H1 (cell line): ENCODE data around the gene CDH8. TPM values are rescaled to one million over a fixed set of nuclear protein-coding genes. Genes with fewer than 3 reads are reported as not detected.

Experiments
- BCL11A ChIP-seq, 2 experiments: IDR thresholded peaks; one replicate each; pipeline ENCODE4 v1.6.1; 2011; ENCODE audit warnings: low read depth in 2 of 2, low read length in 2 of 2, mild to moderate bottlenecking in 2 of 2
- CHD2 ChIP-seq: IDR thresholded peaks from 2 replicates; pipeline ENCODE4 v1.6.1; 2012; ENCODE audit warnings: low read length, improper control_type of control experiment
- EGR1 ChIP-seq: IDR thresholded peaks from 2 replicates; pipeline ENCODE4 v1.6.1; 2011; ENCODE audit warnings: low read depth, low read length, borderline replicate concordance
- JUN ChIP-seq: IDR thresholded peaks from 2 replicates; pipeline ENCODE4 v1.6.1; 2011; ENCODE audit warnings: low read depth, mild to moderate bottlenecking, improper control_type of control experiment, low read length
- KDM5A ChIP-seq: fragments of 200-600 bp; IDR thresholded peaks from 2 replicates; pipeline ENCODE4 v1.7.1; 2012; ENCODE audit warnings: mild to moderate bottlenecking, low read length, inconsistent platforms, mixed read lengths
- RAD21 ChIP-seq, 2 experiments: IDR thresholded peaks in 1 of 2; conservative IDR thresholded peaks in 1 of 2; 2 replicates each; pipeline ENCODE4 v1.6.1; 2011; ENCODE audit warnings: low read depth in 2 of 2, low read length in 2 of 2, improper control_type of control experiment in 1 of 2, inconsistent platforms in 1 of 2, mild to moderate bottlenecking in 1 of 2, moderate library complexity in 1 of 2
- RBBP5 ChIP-seq: IDR thresholded peaks from 2 replicates; pipeline ENCODE4 v1.7.1; 2012; ENCODE audit warnings: low read depth, mild to moderate bottlenecking, inconsistent platforms, low read length, moderate library complexity, borderline replicate concordance
- SIRT6 ChIP-seq: IDR thresholded peaks from one replicate; pipeline ENCODE4 v1.7.1; 2012; ENCODE audit warnings: low read length, inconsistent platforms
- SP2 ChIP-seq: IDR thresholded peaks from 2 replicates; pipeline ENCODE4 v1.6.1; 2012; ENCODE audit warnings: mild to moderate bottlenecking, low read length, inconsistent platforms
- TEAD4 ChIP-seq: IDR thresholded peaks from 2 replicates; pipeline ENCODE4 v1.6.1; 2012; ENCODE audit warnings: low read depth, low read length, inconsistent platforms, mixed read lengths
- polyA plus RNA-seq, 7 experiments: library from polyadenylated mRNA; depleted of rRNA in 3 of 7; stranded (reverse) in 5 of 7; unstranded in 2 of 7; fragments of >200 nt in 5 of 7; fragments of 200-250 nt in 2 of 7; gene quantifications; 1 replicate in 5 of 7; 2 replicates in 1 of 7; 4 replicates in 1 of 7; pipeline versions ENCODE4 v1.2.1 to v1.2.3, GENCODE V29; 2011 to 2013; ENCODE audit warnings: missing spikeins in 2 of 7, mixed read lengths in 2 of 7
- total RNA-seq: library from RNA; stranded (reverse); fragmentation: NEBNext Ultra II Directional; extraction: Animal tissue kit (Norgen Biotek cat#: 25700); gene quantifications from 2 replicates; pipeline ENCODE4 v1.2.1, GENCODE V29; 2021
- TF ChIP-seq, protein P1 (sequence below): IDR thresholded peaks from 2 replicates; pipeline ENCODE4 v1.6.1; 2011; ENCODE audit warnings: low read depth, mild to moderate bottlenecking, low read length; ENCODE audit not compliant: insufficient read depth
- TF ChIP-seq, protein P2 (sequence below): fragments of 300-600 bp; sonication (generic); IDR thresholded peaks from 2 replicates; pipeline ENCODE4 v1.7.1; 2012; ENCODE audit warnings: low read length, moderate library complexity, mild to moderate bottlenecking, inconsistent platforms; ENCODE audit not compliant: insufficient replicate concordance

CDH8 gene
- total and polyA plus RNA-seq, 2 of the 8 experiments (the other 6 are each of a cell fraction or from before 2014, with no cell fraction given) = 7.7 to 8.4 TPM

DNA sequence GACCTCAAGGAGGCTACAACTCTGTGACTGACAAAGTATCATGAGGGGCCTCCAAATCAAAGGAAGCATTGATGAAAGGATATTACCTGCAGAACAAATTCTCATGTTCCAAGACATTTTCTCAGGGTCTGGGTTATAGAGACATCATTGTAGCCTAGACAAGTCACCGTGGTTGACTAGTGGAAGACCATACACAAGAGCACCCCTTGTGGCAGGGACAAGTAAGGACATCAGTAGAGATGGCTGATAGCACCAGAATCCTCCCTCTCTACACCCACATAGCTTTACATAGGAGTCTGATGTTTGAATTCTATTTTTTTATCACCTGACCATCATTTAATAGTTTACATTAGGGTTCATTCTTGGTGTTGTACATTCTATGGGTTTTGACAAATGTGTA lies 32.5 kb upstream of the CDH8 start (continued):
- TF ChIP-seq KDM5A (no peak), CHD2 (no peak), RAD21 (IDR thresholded peaks at IDR 0.05 in 1 of 2, conservative IDR thresholded peaks at IDR 0.05 in 1 of 2; ENCODE audit: low read depth in 2 of 2, low read length in 2 of 2) (peak; percentile 32 to 55; a peak in 3 of 4 replicates), JUN (no peak), RBBP5 (no peak), EGR1 (no peak), SIRT6 (no peak), TEAD4 (no peak), SP2 (peak; percentile 43; the same call in 1 of the 2 replicates), BCL11A (IDR thresholded peaks at IDR 0.05; ENCODE audit: low read depth in 2 of 2, low read length in 2 of 2) (no peak)
- TF ChIP-seq, protein P1, sequence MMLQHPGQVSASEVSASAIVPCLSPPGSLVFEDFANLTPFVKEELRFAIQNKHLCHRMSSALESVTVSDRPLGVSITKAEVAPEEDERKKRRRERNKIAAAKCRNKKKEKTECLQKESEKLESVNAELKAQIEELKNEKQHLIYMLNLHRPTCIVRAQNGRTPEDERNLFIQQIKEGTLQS = no peak
- TF ChIP-seq, protein P2, sequence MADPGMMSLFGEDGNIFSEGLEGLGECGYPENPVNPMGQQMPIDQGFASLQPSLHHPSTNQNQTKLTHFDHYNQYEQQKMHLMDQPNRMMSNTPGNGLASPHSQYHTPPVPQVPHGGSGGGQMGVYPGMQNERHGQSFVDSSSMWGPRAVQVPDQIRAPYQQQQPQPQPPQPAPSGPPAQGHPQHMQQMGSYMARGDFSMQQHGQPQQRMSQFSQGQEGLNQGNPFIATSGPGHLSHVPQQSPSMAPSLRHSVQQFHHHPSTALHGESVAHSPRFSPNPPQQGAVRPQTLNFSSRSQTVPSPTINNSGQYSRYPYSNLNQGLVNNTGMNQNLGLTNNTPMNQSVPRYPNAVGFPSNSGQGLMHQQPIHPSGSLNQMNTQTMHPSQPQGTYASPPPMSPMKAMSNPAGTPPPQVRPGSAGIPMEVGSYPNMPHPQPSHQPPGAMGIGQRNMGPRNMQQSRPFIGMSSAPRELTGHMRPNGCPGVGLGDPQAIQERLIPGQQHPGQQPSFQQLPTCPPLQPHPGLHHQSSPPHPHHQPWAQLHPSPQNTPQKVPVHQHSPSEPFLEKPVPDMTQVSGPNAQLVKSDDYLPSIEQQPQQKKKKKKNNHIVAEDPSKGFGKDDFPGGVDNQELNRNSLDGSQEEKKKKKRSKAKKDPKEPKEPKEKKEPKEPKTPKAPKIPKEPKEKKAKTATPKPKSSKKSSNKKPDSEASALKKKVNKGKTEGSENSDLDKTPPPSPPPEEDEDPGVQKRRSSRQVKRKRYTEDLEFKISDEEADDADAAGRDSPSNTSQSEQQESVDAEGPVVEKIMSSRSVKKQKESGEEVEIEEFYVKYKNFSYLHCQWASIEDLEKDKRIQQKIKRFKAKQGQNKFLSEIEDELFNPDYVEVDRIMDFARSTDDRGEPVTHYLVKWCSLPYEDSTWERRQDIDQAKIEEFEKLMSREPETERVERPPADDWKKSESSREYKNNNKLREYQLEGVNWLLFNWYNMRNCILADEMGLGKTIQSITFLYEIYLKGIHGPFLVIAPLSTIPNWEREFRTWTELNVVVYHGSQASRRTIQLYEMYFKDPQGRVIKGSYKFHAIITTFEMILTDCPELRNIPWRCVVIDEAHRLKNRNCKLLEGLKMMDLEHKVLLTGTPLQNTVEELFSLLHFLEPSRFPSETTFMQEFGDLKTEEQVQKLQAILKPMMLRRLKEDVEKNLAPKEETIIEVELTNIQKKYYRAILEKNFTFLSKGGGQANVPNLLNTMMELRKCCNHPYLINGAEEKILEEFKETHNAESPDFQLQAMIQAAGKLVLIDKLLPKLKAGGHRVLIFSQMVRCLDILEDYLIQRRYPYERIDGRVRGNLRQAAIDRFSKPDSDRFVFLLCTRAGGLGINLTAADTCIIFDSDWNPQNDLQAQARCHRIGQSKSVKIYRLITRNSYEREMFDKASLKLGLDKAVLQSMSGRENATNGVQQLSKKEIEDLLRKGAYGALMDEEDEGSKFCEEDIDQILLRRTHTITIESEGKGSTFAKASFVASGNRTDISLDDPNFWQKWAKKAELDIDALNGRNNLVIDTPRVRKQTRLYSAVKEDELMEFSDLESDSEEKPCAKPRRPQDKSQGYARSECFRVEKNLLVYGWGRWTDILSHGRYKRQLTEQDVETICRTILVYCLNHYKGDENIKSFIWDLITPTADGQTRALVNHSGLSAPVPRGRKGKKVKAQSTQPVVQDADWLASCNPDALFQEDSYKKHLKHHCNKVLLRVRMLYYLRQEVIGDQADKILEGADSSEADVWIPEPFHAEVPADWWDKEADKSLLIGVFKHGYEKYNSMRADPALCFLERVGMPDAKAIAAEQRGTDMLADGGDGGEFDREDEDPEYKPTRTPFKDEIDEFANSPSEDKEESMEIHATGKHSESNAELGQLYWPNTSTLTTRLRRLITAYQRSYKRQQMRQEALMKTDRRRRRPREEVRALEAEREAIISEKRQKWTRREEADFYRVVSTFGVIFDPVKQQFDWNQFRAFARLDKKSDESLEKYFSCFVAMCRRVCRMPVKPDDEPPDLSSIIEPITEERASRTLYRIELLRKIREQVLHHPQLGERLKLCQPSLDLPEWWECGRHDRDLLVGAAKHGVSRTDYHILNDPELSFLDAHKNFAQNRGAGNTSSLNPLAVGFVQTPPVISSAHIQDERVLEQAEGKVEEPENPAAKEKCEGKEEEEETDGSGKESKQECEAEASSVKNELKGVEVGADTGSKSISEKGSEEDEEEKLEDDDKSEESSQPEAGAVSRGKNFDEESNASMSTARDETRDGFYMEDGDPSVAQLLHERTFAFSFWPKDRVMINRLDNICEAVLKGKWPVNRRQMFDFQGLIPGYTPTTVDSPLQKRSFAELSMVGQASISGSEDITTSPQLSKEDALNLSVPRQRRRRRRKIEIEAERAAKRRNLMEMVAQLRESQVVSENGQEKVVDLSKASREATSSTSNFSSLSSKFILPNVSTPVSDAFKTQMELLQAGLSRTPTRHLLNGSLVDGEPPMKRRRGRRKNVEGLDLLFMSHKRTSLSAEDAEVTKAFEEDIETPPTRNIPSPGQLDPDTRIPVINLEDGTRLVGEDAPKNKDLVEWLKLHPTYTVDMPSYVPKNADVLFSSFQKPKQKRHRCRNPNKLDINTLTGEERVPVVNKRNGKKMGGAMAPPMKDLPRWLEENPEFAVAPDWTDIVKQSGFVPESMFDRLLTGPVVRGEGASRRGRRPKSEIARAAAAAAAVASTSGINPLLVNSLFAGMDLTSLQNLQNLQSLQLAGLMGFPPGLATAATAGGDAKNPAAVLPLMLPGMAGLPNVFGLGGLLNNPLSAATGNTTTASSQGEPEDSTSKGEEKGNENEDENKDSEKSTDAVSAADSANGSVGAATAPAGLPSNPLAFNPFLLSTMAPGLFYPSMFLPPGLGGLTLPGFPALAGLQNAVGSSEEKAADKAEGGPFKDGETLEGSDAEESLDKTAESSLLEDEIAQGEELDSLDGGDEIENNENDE = no peak
